OCI-LY3 (cell line): ENCODE measurements around the gene SGIP1.

ENCODE experiments used
- EZH2phosphoT487 ChIP-seq: fragments of 200-600 bp; shearing (Covaris generic); IDR thresholded peaks from 2 replicates; pipeline ENCODE4 v1.6.1; 2018; ENCODE audit warnings: antibody characterized with exemption, mixed run types, low read depth
- TF ChIP-seq, protein P1 (sequence below): fragments of 200-600, 300-600 bp; sonication (generic); IDR thresholded peaks from 2 replicates; pipeline ENCODE4 v1.5.1; 2014; ENCODE audit warnings: antibody characterized with exemption, low read length, low read depth

DNA sequence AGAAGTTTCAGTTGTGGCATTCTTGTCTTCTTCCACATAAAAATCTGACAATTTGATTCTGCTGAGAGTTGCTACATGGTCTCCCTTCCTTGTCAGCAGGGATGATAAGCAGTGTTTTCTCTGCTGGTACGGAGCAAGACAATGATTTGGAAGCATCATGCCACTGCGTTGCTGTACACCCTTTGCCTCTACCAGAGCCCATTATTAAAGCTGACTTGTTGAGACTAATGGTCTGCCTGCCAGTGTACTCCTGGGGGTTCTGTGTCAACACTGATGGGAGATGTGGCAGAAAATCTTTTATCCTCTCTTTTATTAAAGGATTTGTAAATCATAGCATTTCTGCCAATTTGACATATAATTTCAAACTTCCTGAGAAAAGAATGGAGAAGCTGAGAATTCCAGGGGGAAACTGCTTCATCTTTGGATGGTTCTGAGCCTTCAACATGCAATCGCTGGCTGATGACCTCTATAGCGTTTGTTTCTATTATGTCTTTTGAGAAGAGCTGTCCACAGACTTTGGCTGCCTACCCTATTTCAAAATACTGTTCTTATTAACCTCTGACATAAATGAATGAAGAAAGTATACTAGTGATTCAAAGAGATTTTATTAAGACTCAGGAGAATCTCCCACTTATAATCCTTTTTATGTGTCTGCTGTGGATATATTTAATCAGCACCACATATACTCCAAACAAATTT lies 170.4 kb downstream of the SGIP1 start:
- TF ChIP-seq, protein P1, sequence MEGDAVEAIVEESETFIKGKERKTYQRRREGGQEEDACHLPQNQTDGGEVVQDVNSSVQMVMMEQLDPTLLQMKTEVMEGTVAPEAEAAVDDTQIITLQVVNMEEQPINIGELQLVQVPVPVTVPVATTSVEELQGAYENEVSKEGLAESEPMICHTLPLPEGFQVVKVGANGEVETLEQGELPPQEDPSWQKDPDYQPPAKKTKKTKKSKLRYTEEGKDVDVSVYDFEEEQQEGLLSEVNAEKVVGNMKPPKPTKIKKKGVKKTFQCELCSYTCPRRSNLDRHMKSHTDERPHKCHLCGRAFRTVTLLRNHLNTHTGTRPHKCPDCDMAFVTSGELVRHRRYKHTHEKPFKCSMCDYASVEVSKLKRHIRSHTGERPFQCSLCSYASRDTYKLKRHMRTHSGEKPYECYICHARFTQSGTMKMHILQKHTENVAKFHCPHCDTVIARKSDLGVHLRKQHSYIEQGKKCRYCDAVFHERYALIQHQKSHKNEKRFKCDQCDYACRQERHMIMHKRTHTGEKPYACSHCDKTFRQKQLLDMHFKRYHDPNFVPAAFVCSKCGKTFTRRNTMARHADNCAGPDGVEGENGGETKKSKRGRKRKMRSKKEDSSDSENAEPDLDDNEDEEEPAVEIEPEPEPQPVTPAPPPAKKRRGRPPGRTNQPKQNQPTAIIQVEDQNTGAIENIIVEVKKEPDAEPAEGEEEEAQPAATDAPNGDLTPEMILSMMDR = no peak
- TF ChIP-seq EZH2phosphoT487 = no peak
